ENCODE results near the gene FAM234B. TPM values are rescaled to one million over a fixed set of nuclear protein-coding genes. Genes with fewer than 3 reads are reported as not detected.

Gene FAM234B
- total RNA-seq, 2 experiments from 2014 or later, result 4.7 to 5.0 TPM

- DNase-seq, result no peak
- Mint-ChIP-seq H3K4me3 (no peak overlapping the region), H3K27me3 (peaks cover 3% of the 10 kb centered on the region), H3K4me1 (peaks cover 26% of the 10 kb centered on the region), H3K9me3 (ENCODE audit: low read depth) (peaks cover 2% of the 10 kb centered on the region), H3K27ac (no peak overlapping the region), H3K36me3 (peaks cover 2% of the 10 kb centered on the region)
- ATAC-seq, result no peak
- CTCF ChIA-PET, result interaction anchor here (1.9 kb wide), 1 partner anchor 106 kb away, joined by 5 read pairs; no protein-coding TSS in a partner anchor
Measured at GRCh38 chr12:13105781-13106180, 61.6 kb downstream of the FAM234B start.

- H3K9me3 Mint-ChIP-seq (ENCODE audit: low read depth), result peaks cover 2% of the 10 kb centered on the region
- no peak overlapping the region for H3K27ac Mint-ChIP-seq
- H3K36me3 Mint-ChIP-seq, result peaks cover 2% of the 10 kb centered on the region
- DNase-seq (no peak), ATAC-seq (no peak)
- no peak overlapping the region for H3K4me3 Mint-ChIP-seq
- peaks cover 22% of the 10 kb centered on the region for H3K4me1 Mint-ChIP-seq
- peaks cover 3% of the 10 kb centered on the region for H3K27me3 Mint-ChIP-seq
- CTCF ChIA-PET, result no interaction called here
Measured at GRCh38 chr12:13106666-13107065, 62.5 kb downstream of the FAM234B start.

GRCh38 chr12:13112968-13113367 lies 68.8 kb downstream of the FAM234B start:
- CTCF ChIA-PET, result no interaction called here
- no peak for ATAC-seq

GRCh38 chr12:13114251-13115052 lies 70.3 kb downstream of the FAM234B start:
- no peaks in the 10 kb centered on the region for H3K4me1 Mint-ChIP-seq
- no peak overlapping the region for H3K27ac Mint-ChIP-seq
- peaks cover 34% of the 10 kb centered on the region for H3K27me3 Mint-ChIP-seq
- no peaks in the 10 kb centered on the region for H3K36me3 Mint-ChIP-seq
- no peak overlapping the region for H3K4me3 Mint-ChIP-seq
- CTCF ChIA-PET, result interaction anchor here (2.8 kb wide), 1 partner anchor 98 kb away, joined by 12 read pairs; no protein-coding TSS in a partner anchor
- no peaks in the 10 kb centered on the region for H3K9me3 Mint-ChIP-seq (ENCODE audit: low read depth)
- ATAC-seq (no peak), DNase-seq (no peak)

More at GRCh38 chr12:13112968-13113367, 68.8 kb downstream of the FAM234B start:
- Mint-ChIP-seq H3K9me3 (ENCODE audit: low read depth) (peaks cover 2% of the 10 kb centered on the region), H3K4me3 (no peak overlapping the region), H3K27ac (no peak overlapping the region), H3K27me3 (peaks cover 38% of the 10 kb centered on the region), H3K4me1 (no peaks in the 10 kb centered on the region), H3K36me3 (peaks cover 2% of the 10 kb centered on the region)
- no peak for DNase-seq

- Mint-ChIP-seq H3K36me3 (no peaks in the 10 kb centered on the region), H3K4me3 (no peak overlapping the region), H3K27ac (no peak overlapping the region), H3K9me3 (ENCODE audit: low read depth) (no peaks in the 10 kb centered on the region), H3K4me1 (peaks cover 2% of the 10 kb centered on the region), H3K27me3 (peaks cover 34% of the 10 kb centered on the region)
- ATAC-seq, result no peak
- CTCF ChIA-PET, result interaction anchor here (1.0 to 2.8 kb wide), 4 partner anchors 18 to 200 kb away, joined by 3 to 12 read pairs (median 3); partner anchors contain the start of gene EMP1
- no peak for DNase-seq
Measured at GRCh38 chr12:13116259-13116658, 72.1 kb downstream of the FAM234B start.

GRCh38 chr12:13117029-13117428 lies 72.8 kb downstream of the FAM234B start:
- no peaks in the 10 kb centered on the region for H3K9me3 Mint-ChIP-seq (ENCODE audit: low read depth)
- DNase-seq (no peak), ATAC-seq (no peak)
- no peaks in the 10 kb centered on the region for H3K36me3 Mint-ChIP-seq
- CTCF ChIA-PET, result interaction anchor here (1.2 to 2.8 kb wide), 3 partner anchors 19 to 95 kb away, joined by 3 to 12 read pairs (median 3); partner anchors contain the start of gene EMP1
- H3K27me3 Mint-ChIP-seq, result peaks cover 31% of the 10 kb centered on the region
- no peak overlapping the region for H3K27ac Mint-ChIP-seq
- H3K4me3 Mint-ChIP-seq, result no peak overlapping the region
- H3K4me1 Mint-ChIP-seq, result peaks cover 2% of the 10 kb centered on the region

GRCh38 chr12:13119826-13120225 lies 75.6 kb downstream of the FAM234B start:
- Mint-ChIP-seq H3K27ac (no peak overlapping the region), H3K9me3 (ENCODE audit: low read depth) (no peaks in the 10 kb centered on the region), H3K4me3 (no peak overlapping the region), H3K36me3 (no peaks in the 10 kb centered on the region), H3K27me3 (peaks cover 17% of the 10 kb centered on the region), H3K4me1 (peaks cover 2% of the 10 kb centered on the region)
- CTCF ChIA-PET, result no interaction called here
- ATAC-seq (no peak), DNase-seq (no peak)

GRCh38 chr12:13120413-13120812 lies 76.2 kb downstream of the FAM234B start:
- DNase-seq (no peak), ATAC-seq (no peak)
- no peaks in the 10 kb centered on the region for H3K36me3 Mint-ChIP-seq
- peaks cover 19% of the 10 kb centered on the region for H3K27me3 Mint-ChIP-seq
- CTCF ChIA-PET, result no interaction called here
- no peaks in the 10 kb centered on the region for H3K9me3 Mint-ChIP-seq (ENCODE audit: low read depth)
- H3K4me3 Mint-ChIP-seq, result no peak overlapping the region
- peaks cover 2% of the 10 kb centered on the region for H3K4me1 Mint-ChIP-seq
- no peak overlapping the region for H3K27ac Mint-ChIP-seq

GRCh38 chr12:13121568-13121967 lies 77.4 kb downstream of the FAM234B start:
- ATAC-seq, result no peak
- H3K27ac Mint-ChIP-seq, result no peak overlapping the region

GRCh38 chr12:13124656-13125505 lies 80.7 kb downstream of the FAM234B start:
- no peak for ATAC-seq
- no peak overlapping the region for H3K4me3 Mint-ChIP-seq
- H3K36me3 Mint-ChIP-seq, result no peaks in the 10 kb centered on the region
- H3K4me1 Mint-ChIP-seq, result peaks cover 2% of the 10 kb centered on the region
- CTCF ChIA-PET, result no interaction called here
- H3K27ac Mint-ChIP-seq, result no peak overlapping the region
- H3K27me3 Mint-ChIP-seq, result peaks cover 15% of the 10 kb centered on the region
- no peaks in the 10 kb centered on the region for H3K9me3 Mint-ChIP-seq (ENCODE audit: low read depth)
- DNase-seq, result no peak

More at GRCh38 chr12:13121568-13121967, 77.4 kb downstream of the FAM234B start:
- DNase-seq, result no peak
- H3K36me3 Mint-ChIP-seq, result no peaks in the 10 kb centered on the region
- H3K4me1 Mint-ChIP-seq, result peaks cover 2% of the 10 kb centered on the region
- CTCF ChIA-PET, result interaction anchor here (1.1 kb wide), 1 partner anchor 91 kb away, joined by 5 read pairs; no protein-coding TSS in a partner anchor
- no peaks in the 10 kb centered on the region for H3K9me3 Mint-ChIP-seq (ENCODE audit: low read depth)
- peaks cover 11% of the 10 kb centered on the region for H3K27me3 Mint-ChIP-seq
- no peak overlapping the region for H3K4me3 Mint-ChIP-seq

GRCh38 chr12:13125996-13126395 lies 81.8 kb downstream of the FAM234B start:
- CTCF ChIA-PET, result no interaction called here
- peaks cover 20% of the 10 kb centered on the region for H3K27me3 Mint-ChIP-seq
- ATAC-seq, result no peak
- no peak overlapping the region for H3K4me3 Mint-ChIP-seq
- H3K4me1 Mint-ChIP-seq, result no peaks in the 10 kb centered on the region
- no peak for DNase-seq
- H3K27ac Mint-ChIP-seq, result no peak overlapping the region
- H3K36me3 Mint-ChIP-seq, result no peaks in the 10 kb centered on the region
- H3K9me3 Mint-ChIP-seq (ENCODE audit: low read depth), result no peaks in the 10 kb centered on the region

GRCh38 chr12:13126494-13126893 lies 82.3 kb downstream of the FAM234B start:
- CTCF ChIA-PET, result no interaction called here
- DNase-seq, result no peak
- Mint-ChIP-seq H3K27ac (no peak overlapping the region), H3K27me3 (peaks cover 25% of the 10 kb centered on the region), H3K9me3 (ENCODE audit: low read depth) (no peaks in the 10 kb centered on the region), H3K4me1 (no peaks in the 10 kb centered on the region), H3K36me3 (no peaks in the 10 kb centered on the region), H3K4me3 (no peak overlapping the region)
- no peak for ATAC-seq

GRCh38 chr12:13127444-13127843 lies 83.3 kb downstream of the FAM234B start:
- Mint-ChIP-seq H3K27me3 (peaks cover 29% of the 10 kb centered on the region), H3K36me3 (no peaks in the 10 kb centered on the region), H3K9me3 (ENCODE audit: low read depth) (no peaks in the 10 kb centered on the region), H3K27ac (no peak overlapping the region), H3K4me3 (no peak overlapping the region), H3K4me1 (peaks cover 4% of the 10 kb centered on the region)
- ATAC-seq, result no peak
- no peak for DNase-seq
- CTCF ChIA-PET, result no interaction called here

Data from activated CD8-positive, alpha-beta memory T cell treated with anti-CD3 and anti-CD28 coated beads, Interleukin-2, amount 10 ng/mL, durations not matched to agents 7 days and 5 days (primary cell).